Transverse colon (tissue), 4 donors: Measurements from ENCODE around the gene SEMA4A. TPM values are rescaled to one million over a fixed set of nuclear protein-coding genes. Genes with fewer than 3 reads are reported as not detected.

Experiments used
- DNase-seq: peaks from one replicate; pipeline ENCODE4 v3.0.0-alpha.2; 2019
- H3K27ac ChIP-seq, 4 donors: fragments of 200-600 bp; sonication (generic); 2 replicates each; pipeline ENCODE4 v1.5.1; 2016 to 2018; ENCODE audit warnings: inconsistent platforms in 4 of 4
- H3K27me3 ChIP-seq: fragments of 200-600 bp; sonication (generic); 2 replicates; pipeline ENCODE4 v1.5.1; 2017; ENCODE audit warnings: inconsistent platforms
- H3K36me3 ChIP-seq, 4 donors: fragments of 200-600 bp; sonication (generic); 2 replicates each; pipeline ENCODE4 v1.5.1; 2017 to 2019; ENCODE audit warnings: inconsistent platforms in 4 of 4
- H3K4me1 ChIP-seq, 4 donors: fragments of 200-600 bp; sonication (generic); 2 replicates each; pipeline ENCODE4 v1.5.1; 2017 to 2020; ENCODE audit warnings: inconsistent platforms in 4 of 4
- H3K4me3 ChIP-seq, 4 donors: fragments of 200-600 bp; sonication (generic); 1 replicate in 1 of 4; 2 replicates in 3 of 4; pipeline versions ENCODE4 v1.5.1 to v1.6.1; 2017 to 2019; ENCODE audit warnings: inconsistent platforms in 4 of 4
- H3K9me3 ChIP-seq, 2 donors: fragments of 200-600 bp; sonication (generic); 2 replicates each; pipeline ENCODE4 v1.5.1; 2017 to 2019; ENCODE audit warnings: inconsistent platforms in 2 of 2
- EP300 ChIP-seq: sonication (generic); formaldehyde crosslinking; IDR thresholded peaks from one replicate; pipeline ENCODE4 v1.6.1; 2017; ENCODE audit warnings: antibody characterized with exemption, low read depth
- POLR2A ChIP-seq: fragments of 450-650 bp; IDR thresholded peaks from one replicate; pipeline ENCODE4 v1.6.1; 2016; ENCODE audit warnings: antibody characterized with exemption, mild to moderate bottlenecking, moderate library complexity
- POLR2AphosphoS5 ChIP-seq, 3 donors: sonication (generic); formaldehyde crosslinking; IDR thresholded peaks; one replicate each; pipeline ENCODE4 v1.6.1; 2016; ENCODE audit warnings: antibody characterized with exemption in 3 of 3
- WGBS, 2 donors: methylation state at CpG; one replicate each; pipeline ENCODE4 v1.1.5; 2018; ENCODE audit warnings: low coverage in 1 of 2; 5-methylcytosine and 5-hydroxymethylcytosine counted together
- in situ Hi-C, 4 donors: fragments of 200-750 bp; cut with MboI; loops; one replicate each; pipeline versions ENCODE4 v1.15.0 to v1.15.1; 2017; ENCODE audit warnings: low sequenced_read_pairs in 3 of 4, low pct_ligation_motif_present in 1 of 4, low pct_unique_long_range_greater_than_20kb in 1 of 4
- intact Hi-C: fragments of 100-400 bp; cut with DNase I; formaldehyde crosslinking; loops from one replicate; pipeline ENCODE4 v1.15.1; 2023; ENCODE audit warnings: low total_unique reads
- total RNA-seq, 4 donors: library from RNA; depleted of rRNA; stranded (reverse); fragments of >200 nt; gene quantifications; one replicate each; pipeline ENCODE4 v1.1.0, GENCODE V29; 2016
- TF ChIP-seq, protein P1 (sequence below), 5 experiments: fragments of 200-600 bp in 3 of 5; fragments of 450-650 bp in 2 of 5; sonication (generic) in 3 of 5; IDR thresholded peaks; 1 replicate in 2 of 5; 2 replicates in 3 of 5; pipeline ENCODE4 v1.5.1; 2016 to 2017; ENCODE audit warnings: antibody characterized with exemption in 5 of 5, inconsistent platforms in 3 of 5, mild to moderate bottlenecking in 2 of 5, moderate library complexity in 1 of 5

The SEMA4A gene
- total RNA-seq, 4 donors from 2014 or later, result 2.6 to 6.0 (median 4.8) TPM; not detected in 1

DNA sequence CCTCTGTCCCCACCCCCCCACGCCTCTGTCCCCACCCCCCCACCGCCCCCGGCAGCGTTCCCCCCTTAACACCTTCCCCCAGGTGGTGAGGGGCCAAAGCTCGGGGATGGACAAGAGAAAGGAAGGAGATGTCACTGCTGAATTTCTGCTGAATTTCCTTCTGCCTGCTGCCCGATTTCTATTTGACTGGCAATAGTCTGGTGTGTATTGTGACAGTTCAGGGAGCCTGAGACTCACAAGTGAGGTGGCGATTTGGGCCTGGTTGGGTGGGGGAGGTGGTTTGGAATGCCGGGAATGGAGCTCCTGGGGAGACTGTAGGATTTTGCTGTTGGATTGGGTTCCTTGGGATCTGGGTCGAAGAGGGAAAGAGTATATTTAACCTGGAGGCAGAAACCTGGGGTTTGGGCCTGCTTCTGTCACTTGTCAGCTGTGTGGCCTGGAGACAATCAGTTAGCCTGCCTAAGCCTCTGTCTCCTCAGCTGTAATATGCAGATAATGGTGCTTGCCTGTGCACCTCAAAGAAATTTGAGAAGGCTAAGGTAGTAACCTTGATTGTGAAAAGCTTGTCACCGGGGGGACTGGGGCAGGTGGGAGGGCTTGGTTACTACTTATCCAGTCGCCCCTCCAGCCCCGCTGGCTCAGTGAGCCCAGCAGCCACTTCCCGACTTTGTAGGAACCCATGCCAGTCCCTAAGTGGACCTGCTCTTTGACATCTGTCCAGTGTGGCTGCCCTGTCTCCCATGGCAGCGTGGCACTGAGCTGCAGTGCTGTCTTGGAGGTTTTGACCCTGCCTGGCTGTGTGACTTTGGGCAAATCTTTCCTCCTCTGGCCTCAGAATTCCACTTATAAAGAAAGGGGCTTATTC, 46.5 kb upstream of the SEMA4A start:
- Histone ChIP-seq H3K36me3 (no peaks in the 10 kb centered on the region), H3K27ac (peak overlapping the region; percentile 91 to 97 (median 94)), H3K4me1 (peaks cover 39 to 59% (median 51%) of the 10 kb centered on the region in 4 donors), H3K27me3 (no peaks in the 10 kb centered on the region), H3K9me3 (no peaks in the 10 kb centered on the region), H3K4me3 (peak overlapping the region in 2 of 4 donors; percentile 34 to 50)
- TF ChIP-seq, protein P1, sequence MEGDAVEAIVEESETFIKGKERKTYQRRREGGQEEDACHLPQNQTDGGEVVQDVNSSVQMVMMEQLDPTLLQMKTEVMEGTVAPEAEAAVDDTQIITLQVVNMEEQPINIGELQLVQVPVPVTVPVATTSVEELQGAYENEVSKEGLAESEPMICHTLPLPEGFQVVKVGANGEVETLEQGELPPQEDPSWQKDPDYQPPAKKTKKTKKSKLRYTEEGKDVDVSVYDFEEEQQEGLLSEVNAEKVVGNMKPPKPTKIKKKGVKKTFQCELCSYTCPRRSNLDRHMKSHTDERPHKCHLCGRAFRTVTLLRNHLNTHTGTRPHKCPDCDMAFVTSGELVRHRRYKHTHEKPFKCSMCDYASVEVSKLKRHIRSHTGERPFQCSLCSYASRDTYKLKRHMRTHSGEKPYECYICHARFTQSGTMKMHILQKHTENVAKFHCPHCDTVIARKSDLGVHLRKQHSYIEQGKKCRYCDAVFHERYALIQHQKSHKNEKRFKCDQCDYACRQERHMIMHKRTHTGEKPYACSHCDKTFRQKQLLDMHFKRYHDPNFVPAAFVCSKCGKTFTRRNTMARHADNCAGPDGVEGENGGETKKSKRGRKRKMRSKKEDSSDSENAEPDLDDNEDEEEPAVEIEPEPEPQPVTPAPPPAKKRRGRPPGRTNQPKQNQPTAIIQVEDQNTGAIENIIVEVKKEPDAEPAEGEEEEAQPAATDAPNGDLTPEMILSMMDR (IDR thresholded peaks at IDR 0.05), result no peak
- TF ChIP-seq POLR2AphosphoS5 (IDR thresholded peaks at IDR 0.05) (no peak), EP300 (no peak), POLR2A (no peak)
- intact Hi-C loops (no loop called here), in situ Hi-C loops (no loop called here)
- DNase-seq, result no peak
- 51 to 67% methylated on average over 4 to 10 of the region's 14 CpGs for WGBS, 2 donors

DNA sequence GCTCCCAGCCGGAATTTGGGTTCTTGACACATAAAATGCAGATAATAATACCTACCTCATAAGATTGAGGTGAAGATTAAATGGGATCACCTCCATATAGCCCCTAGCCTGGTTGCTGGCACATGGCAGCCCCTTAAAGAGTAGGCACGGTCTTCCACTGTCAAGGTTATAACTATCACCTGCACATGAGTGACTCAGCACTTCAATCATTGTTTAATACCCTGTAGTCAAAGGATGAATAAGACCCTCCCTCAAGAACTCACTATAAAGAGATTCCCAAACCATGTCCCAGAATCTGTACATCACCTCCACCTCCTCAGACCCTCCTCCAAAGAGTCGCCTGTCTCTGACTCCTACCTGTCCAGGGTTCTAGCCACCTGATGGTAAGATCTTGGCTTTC, 45.3 kb upstream of the SEMA4A start:
- H3K27me3 ChIP-seq, result no peaks in the 10 kb centered on the region
- H3K36me3 ChIP-seq, result no peaks in the 10 kb centered on the region
- no peak overlapping the region for H3K4me3 ChIP-seq
- peak overlapping the region in 3 of 4 donors; percentile 94 to 97 (median 95) for H3K27ac ChIP-seq
- intact Hi-C loops (no loop called here), in situ Hi-C loops (no loop called here)
- TF ChIP-seq POLR2AphosphoS5 (IDR thresholded peaks at IDR 0.05) (no peak), EP300 (no peak), POLR2A (no peak)
- TF ChIP-seq, protein P1 (IDR thresholded peaks at IDR 0.05), result no peak
- WGBS, 2 donors, result 91% methylated on average over 3 of the region's 3 CpGs; no CpG with 5 or more reads in 1 of the 2 donors
- H3K4me1 ChIP-seq, result peaks cover 27 to 52% (median 43%) of the 10 kb centered on the region in 4 donors
- DNase-seq, result no peak
- no peaks in the 10 kb centered on the region for H3K9me3 ChIP-seq

DNA sequence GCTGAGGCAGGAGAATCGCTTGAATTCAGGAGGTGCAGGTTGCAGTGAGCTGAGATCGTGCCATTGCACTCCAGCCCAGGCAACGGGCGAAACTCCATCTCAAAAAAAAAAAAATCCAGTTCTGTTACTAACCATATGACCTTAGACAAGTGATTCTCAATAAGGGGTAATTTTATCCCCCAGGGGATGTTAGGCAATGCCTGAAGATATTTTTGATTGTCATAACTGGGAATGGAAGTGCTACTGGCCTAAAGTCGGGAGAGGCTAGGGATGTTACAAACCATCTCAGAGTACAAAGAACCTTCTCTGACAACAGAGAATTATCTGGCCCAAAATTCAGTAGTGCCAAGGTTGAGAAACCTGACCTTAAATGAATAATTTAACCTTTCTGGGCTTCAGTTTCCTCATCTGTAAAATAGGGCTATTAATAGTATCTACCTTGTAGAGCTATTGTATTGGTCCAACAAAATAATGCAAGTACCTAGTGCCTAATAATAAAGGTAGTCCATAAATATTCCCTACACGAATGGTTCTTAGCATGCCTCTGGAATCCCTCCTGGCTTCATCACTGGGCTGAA, 44.6 kb upstream of the SEMA4A start:
- H3K4me3 ChIP-seq, result no peak overlapping the region
- H3K9me3 ChIP-seq, result no peaks in the 10 kb centered on the region
- H3K27me3 ChIP-seq, result no peaks in the 10 kb centered on the region
- H3K36me3 ChIP-seq, result no peaks in the 10 kb centered on the region
- DNase-seq, result no peak
- TF ChIP-seq POLR2AphosphoS5 (IDR thresholded peaks at IDR 0.05) (no peak), POLR2A (no peak), EP300 (no peak)
- TF ChIP-seq, protein P1 (IDR thresholded peaks at IDR 0.05), result no peak
- in situ Hi-C loops (no loop called here), intact Hi-C loops (no loop called here)
- H3K4me1 ChIP-seq, result peaks cover 20 to 52% (median 43%) of the 10 kb centered on the region in 4 donors
- peak overlapping the region in 2 of 4 donors; percentile 8 to 97 for H3K27ac ChIP-seq
- WGBS, 2 donors, result 80 to 87% methylated on average over 1 to 6 of the region's 6 CpGs

DNA sequence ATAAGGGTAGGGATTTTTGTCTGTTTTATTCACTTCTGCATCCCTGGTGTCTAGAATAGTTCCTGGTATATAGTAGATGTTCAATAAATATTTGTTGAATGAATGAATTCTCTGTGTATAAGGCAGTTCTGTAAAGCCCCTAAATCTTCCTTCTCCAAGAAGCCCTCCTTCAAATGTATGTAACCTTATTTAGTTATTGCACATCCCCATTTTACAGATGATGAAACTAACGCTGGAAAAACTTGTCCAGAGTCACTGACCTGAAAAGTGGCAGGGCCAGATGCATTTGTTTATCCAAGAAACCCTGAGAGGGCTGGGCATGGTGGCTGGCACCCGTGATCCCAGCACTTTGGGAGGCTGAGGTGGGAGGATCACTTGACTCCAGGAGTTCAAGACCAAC, 43.1 kb upstream of the SEMA4A start:
- no peak for TF ChIP-seq POLR2AphosphoS5 (IDR thresholded peaks at IDR 0.05)
- TF ChIP-seq POLR2A, result no peak
- TF ChIP-seq, protein P1 (IDR thresholded peaks at IDR 0.05), result no peak
- TF ChIP-seq EP300, result no peak
- no peaks in the 10 kb centered on the region for H3K9me3 ChIP-seq
- no peak overlapping the region for H3K4me3 ChIP-seq
- H3K4me1 ChIP-seq, result peaks cover 5 to 44% (median 35%) of the 10 kb centered on the region in 4 donors
- in situ Hi-C loops (no loop called here), intact Hi-C loops (no loop called here)
- no peaks in the 10 kb centered on the region for H3K27me3 ChIP-seq
- no peaks in the 10 kb centered on the region for H3K36me3 ChIP-seq
- no peak overlapping the region for H3K27ac ChIP-seq
- 70 to 78% methylated on average over 1 to 2 of the region's 2 CpGs for WGBS, 2 donors
- DNase-seq, result no peak
